ENCODE data around the gene EIF2B1. TPM values are rescaled to one million over a fixed set of nuclear protein-coding genes. Genes with fewer than 3 reads are reported as not detected.

The EIF2B1 gene
- total RNA-seq (2014; rRNA removed; shearing (Covaris generic); ENCODE audit: low replicate concordance), result 52.2 and 58.7 TPM in 2 replicates

DNA sequence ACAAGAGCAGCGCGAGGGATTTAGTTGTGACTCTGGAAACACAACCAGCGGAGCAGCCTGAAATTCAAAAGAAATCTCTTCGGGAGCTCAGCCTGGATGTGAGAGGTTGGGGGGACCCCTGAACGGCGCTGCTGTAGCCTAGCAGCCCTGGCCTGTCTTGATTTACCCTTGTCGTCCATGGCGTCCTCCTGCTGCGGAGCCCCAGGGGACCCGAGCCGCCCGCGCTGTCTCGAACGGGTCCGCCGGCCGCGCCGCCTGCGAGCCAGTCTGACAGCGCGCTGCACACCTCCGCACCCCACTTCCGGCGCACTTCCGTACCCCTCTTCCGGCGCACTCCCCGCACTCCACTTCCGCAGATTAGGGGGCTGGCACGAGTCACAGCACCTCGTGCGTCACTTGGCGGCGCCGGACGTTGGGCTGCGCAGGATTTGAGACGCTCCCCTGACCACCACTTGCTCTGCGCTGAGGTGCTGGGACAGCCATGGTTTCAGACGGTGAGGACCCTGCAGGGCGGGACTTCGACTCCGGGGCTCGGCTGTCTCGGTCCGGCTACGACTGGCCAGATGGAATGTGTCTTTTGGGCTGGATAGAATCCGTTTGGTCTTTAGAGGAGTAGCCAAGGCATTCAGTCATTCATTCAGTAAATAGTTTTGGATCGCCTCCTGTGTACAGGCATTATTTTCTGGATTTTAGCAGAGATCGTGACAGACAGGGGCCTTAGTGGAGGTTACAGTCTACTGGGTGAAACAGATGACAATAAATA, at the start of gene EIF2B1, which contains the start of gene GTF2H3:
Gene EIF2B1, minus strand, starts transcription at position 308 of the 763 bp plus-strand sequence. Its CDS starts 129 bp downstream, at position 179.
Gene GTF2H3, plus strand, starts transcription at position 451 of the 763 bp plus-strand sequence. Its CDS starts 31 bp downstream, at position 482.
- peak; percentile 93 for DNase-seq (ENCODE audit: low read depth)
- in situ Hi-C loops (cut with HindIII; ENCODE audit: low pct_unique_long_range_greater_than_20kb, low sequenced_read_pairs), result no loop called here

DNA sequence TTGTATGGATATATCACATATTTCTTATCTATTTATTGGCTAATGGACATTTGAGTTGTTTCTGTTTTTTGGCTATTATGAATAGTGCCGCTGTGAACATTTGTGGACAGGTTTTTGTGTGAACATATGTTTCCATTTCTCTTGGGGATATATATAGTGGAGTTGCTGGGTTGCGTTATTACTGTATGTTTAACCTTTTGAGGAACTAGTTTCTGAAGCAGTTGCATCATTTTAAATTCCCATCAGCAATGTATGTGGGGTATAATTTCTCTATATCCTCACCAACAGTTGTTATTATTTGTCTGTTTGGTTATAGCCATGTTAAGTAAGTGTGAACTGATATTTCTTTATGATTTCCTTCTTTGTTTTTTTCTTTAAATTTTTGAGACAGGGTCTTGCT, 48.1 kb upstream of the EIF2B1 start:
- in situ Hi-C loops (cut with HindIII; ENCODE audit: low pct_unique_long_range_greater_than_20kb, low sequenced_read_pairs), result no loop called here

DNA sequence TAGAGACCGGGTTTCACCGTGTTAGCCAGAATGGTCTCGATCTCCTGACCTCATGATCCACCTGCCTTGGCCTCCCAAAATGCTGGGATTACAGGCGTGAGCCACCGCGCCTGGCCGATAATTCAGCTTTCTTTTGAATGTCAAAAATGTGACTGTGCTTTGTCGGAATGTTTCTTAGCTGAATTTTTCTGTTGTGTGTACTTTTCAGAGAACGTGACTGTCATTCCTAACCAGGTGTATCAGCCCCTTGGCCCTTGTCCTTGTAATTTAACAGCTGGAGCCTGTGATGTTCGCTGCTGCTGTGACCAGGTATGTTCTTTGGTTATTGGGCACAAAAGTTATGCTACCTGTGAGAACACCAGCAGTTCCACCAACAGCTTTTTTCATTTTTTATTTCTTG, 45.5 kb upstream of the EIF2B1 start:
- in situ Hi-C loops (cut with HindIII; ENCODE audit: low pct_unique_long_range_greater_than_20kb, low sequenced_read_pairs), result no loop called here
- no peak for DNase-seq (ENCODE audit: low read depth)

More for the DNA sequence above, 48.1 kb upstream of the EIF2B1 start:
- DNase-seq (ENCODE audit: low read depth), result no peak

DNA sequence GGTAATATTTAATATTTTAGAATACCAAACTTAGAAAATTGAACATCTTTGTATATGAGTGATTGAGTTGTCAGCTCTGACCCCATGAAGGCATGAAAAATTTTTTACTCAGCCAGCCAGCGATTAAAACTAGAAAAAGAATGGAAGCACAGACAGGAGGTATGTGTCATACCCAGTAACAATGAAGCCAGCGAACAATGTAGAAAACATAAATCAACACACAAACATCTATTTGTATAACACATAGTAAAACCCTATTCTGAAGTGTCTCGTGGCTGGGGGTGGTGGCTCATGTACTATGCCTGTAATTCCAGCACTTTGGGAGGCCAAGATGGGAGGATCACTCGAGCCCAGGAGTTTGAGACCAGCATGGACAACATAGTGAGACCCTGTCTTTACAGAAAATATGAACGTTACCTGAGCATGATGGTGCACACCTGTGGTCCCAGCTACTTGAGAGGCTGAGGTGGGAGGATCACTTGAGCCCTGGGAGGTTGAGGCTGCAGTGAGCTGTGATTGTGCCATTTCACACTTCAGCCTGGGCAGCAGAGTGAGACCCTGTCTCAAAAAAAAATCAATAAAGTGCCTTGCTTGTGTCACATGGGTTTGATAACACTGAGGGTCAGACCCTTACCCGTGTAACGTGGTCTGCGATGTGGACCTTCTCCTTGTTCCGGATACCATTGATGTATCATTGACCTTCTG, 43.3 kb upstream of the EIF2B1 start:
- in situ Hi-C loops (cut with HindIII; ENCODE audit: low pct_unique_long_range_greater_than_20kb, low sequenced_read_pairs), result no loop called here
- no peak for DNase-seq (ENCODE audit: low read depth)

DNA sequence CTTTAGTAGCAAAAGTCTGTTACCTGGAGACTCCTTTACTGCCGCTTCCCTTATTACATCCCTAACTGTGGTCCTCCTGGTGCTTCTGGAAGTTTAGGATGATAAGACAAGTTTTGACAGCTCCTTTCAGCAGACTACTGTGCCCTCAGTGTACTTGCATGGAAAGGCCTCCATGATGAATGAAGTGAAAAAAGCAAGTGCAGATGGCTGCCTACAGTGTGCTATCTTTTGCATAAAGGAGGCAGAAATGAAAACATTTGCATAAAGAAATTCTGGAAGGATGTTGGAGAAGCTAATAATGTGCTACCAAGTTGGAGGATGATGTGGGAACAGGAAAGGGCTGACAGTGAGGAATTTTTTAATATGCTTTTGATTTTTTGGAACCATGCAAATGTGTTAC, 42.0 kb upstream of the EIF2B1 start:
- in situ Hi-C loops (cut with HindIII; ENCODE audit: low pct_unique_long_range_greater_than_20kb, low sequenced_read_pairs), result no loop called here
- DNase-seq (ENCODE audit: low read depth), result no peak

DNA sequence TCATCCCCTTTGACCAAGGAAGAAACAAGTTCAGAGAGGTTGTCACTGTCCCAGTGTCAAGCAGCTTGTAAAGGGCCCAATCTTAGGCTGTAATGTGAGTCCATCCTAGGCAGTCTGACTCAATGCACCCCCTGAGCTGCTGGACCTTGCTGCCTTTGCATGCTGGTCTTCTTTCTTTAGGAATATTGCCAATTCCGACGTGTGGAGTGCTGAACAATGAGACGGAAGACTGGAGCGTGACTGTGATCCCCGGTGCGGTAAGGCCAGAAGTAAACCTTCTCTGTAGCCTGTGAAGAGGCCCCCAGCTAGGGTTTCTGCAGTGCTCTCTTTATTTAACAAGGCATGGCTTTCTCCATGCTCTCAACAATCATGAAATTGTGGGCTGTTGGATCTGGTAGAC, 38.4 kb upstream of the EIF2B1 start:
- DNase-seq (ENCODE audit: low read depth), result no peak
- in situ Hi-C loops (cut with HindIII; ENCODE audit: low pct_unique_long_range_greater_than_20kb, low sequenced_read_pairs), result no loop called here

DNA sequence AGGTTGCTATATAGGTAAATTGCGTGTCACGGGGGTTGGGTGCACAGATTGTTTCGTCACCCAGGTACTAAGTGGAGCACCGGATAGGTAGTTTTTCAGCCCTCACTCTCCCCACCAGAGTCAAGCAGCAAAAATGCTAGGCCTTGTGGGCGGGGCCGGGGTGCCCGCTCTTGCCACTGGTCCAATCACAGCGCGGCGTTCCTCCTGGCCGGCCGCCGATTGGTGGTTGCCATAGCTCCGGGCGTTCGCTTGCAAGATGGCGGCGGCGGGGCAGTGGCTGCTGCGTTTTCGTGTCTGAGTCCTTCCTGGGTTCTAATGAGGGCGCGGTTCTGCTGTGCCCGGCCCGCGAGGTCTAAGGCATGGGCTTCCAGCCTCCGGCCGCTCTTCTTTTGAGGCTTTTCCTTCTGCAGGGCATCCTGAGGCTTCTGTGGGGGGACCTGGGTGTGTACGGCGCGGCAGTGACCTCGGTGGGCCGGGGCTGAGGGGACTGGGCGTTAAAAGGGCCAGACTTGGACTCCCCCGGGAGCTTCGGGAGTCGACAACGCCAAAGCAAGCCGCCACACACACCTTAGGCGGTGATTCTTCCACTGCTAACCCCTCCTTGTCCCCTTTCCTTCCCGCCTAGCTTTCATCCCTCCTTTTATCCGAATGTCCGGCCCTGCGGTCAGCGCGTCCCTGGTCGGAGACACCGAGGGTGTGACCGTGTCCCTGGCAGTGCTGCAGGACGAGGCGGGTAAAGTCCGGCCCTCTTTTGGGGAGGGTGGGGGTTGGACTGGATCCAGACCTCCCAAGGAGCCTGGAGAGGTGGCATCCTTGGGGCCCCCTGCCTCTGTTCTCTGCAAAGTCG, 37.6 kb upstream of the EIF2B1 start, which contains the start of gene TCTN2:
Gene TCTN2, plus strand, starts transcription at position 232 of the 847 bp plus-strand sequence. Its CDS starts 128 bp downstream, at position 360.
- in situ Hi-C loops (cut with HindIII; ENCODE audit: low pct_unique_long_range_greater_than_20kb, low sequenced_read_pairs), result no loop called here

DNA sequence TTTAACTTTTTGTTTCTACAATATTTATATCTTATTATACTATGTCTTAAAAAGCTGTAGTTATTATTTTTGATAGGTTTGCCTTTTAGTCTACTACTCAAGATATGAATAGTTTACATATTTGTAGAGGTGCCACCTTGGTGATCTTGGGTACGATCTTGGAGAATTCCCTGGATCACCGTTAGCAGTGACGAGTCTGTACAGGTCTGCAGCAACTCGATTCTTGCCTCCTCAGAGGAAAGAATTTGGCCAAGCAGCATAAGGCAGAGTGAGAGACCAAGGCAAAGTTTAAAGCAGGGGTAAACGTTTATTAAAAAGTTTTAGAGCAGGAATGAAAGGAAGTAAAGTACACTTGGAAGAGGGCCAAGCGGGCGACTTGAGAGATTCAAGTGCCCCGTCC, 34.3 kb upstream of the EIF2B1 start:
- in situ Hi-C loops (cut with HindIII; ENCODE audit: low pct_unique_long_range_greater_than_20kb, low sequenced_read_pairs), result no loop called here
- DNase-seq (ENCODE audit: low read depth), result no peak

More for the DNA sequence above, 37.6 kb upstream of the EIF2B1 start, which contains the start of gene TCTN2:
- DNase-seq (ENCODE audit: low read depth), result peak; percentile 85

DNA sequence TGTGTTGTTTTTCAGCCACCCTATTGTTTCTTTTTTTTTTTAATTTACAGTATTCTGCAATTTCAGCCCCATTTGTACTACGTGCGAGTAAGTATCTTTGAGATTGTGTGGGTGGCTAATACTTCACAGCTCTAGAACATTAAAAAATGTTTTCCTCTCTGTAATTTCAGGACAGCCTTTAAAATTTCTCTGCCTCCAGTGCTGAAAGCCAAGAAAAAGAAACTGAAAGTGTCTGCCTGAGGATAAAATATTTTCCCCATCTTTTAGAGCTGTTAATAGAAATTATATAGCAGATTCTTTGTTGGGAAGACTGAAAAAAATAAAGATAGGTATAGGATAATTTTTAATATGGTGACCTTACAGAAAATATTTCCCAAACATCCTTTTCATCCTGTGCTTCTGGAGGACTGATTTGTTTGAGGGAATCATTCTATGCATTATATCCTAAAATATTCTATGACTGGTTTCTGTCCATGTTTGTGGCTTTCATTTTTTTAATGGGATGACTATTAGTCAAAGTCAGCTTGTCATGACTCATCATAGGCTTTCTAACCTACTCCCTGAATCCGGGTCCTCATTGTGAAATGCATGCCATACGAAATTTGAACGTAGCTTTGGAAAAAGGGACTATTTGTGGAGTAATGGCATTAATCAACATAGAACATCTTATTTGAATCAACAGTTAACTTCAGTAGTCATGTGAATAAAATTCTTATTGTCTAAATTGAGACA, 26.7 kb upstream of the EIF2B1 start:
- in situ Hi-C loops (cut with HindIII; ENCODE audit: low pct_unique_long_range_greater_than_20kb, low sequenced_read_pairs), result no loop called here
- peak; percentile 42 for DNase-seq (ENCODE audit: low read depth)

DNA sequence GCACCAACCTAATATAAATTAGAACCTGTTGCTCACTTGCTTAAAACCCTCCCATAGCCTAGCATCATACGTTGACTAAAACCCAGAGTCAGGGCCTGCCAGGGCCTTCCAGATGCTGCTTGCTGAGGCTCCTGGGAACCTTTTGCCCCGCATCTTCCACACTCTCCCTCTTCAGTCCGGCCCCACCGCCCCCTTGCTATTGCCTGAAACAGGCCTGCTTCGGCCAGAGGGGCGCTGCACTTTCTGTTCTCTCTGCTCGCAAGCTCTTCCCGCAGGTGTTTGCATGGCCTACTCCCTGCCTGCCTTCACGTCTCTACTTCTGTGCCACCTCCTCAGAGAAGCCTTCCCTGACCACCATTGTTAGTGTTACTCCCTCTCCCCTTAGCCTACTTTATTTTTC, 23.7 kb upstream of the EIF2B1 start:
- no peak for DNase-seq (ENCODE audit: low read depth)
- in situ Hi-C loops (cut with HindIII; ENCODE audit: low pct_unique_long_range_greater_than_20kb, low sequenced_read_pairs), result no loop called here

DNA sequence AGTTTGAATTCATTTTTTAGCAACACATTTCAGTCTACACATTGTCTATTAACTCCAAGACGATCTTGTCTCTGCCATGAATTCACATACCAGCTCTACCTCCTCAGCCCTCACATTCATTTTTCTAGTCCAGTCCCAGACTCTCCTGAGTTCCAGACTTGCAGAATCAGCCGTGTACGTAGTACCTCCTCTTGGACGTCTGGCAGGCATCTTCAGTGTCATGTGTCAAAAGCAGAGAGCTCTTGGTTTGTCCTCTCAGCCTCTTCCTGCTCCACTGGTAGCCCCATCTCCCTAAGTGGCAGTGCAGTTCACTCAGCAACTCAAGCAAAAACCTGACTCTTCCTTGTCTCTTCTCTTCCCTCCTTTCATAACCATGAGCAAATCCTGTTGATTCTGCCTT, 22.9 kb upstream of the EIF2B1 start:
- in situ Hi-C loops (cut with HindIII; ENCODE audit: low pct_unique_long_range_greater_than_20kb, low sequenced_read_pairs), result no loop called here
- DNase-seq (ENCODE audit: low read depth), result no peak

DNA sequence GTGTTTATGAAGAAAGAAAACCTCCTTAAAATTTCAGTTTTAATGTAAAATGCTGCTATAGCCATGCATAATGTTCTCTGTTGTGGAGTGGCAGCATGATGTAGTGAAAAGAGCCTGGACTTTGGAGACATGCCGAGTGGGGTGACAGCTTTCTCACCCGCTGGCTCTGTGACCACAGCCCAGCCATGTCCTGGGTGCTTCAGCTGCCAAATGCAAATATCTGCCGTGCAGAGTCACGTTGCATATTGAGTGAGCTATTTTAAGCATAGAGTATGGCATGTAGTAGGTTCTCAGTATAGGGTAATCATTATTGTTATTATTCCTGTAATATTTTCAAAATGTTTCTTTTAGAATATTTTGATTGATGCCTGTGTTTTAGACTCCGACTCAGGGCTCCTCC, 21.9 kb upstream of the EIF2B1 start:
- no peak for DNase-seq (ENCODE audit: low read depth)
- in situ Hi-C loops (cut with HindIII; ENCODE audit: low pct_unique_long_range_greater_than_20kb, low sequenced_read_pairs), result no loop called here

DNA sequence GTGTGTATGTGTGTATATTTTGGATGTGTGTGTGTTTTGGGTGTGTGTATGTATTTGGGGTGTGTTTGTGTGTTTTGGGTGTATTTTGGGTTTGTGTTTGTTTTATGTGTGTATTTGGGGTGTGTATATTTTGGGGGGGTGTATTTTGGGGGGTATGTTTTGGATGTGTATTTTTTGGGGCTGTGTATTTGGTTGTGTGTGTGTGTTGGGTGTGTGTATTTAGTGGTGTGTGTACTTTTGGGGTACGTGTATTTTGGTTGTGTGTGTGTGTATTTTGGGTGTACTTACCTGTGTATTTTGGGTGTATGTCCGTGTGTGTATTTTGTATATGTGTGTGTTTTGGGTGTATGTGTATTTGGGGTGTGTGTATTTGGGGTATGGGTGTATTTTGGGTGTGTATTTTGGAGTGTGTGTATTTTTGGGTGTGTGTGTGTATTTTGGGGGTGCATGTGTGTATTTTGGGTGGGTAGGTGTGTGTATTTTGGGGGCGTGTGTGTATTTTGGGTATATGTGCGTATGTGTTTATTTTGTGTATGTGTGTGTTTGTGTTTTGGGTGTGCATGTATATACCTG, 20.7 kb upstream of the EIF2B1 start:
- in situ Hi-C loops (cut with HindIII; ENCODE audit: low pct_unique_long_range_greater_than_20kb, low sequenced_read_pairs), result no loop called here

DNA sequence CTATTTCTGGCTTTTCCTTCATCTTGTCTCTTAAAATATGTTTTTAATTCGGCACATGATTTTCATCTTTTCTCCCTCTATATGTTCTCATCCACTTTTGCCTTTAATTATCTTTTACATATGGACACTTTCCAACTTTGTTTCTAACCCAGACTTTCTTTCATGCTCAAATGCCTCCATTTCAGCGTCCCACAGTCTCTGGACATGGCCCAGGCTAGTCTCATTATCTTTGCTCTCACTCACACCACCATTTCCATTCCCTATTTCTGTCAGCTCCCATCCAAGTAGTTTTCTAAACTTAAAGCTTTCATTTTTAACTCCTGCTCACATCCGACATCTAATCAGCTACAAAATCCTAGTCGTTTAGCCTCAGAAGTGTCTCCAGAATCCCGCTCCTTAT, 14.9 kb upstream of the EIF2B1 start:
- DNase-seq (ENCODE audit: low read depth), result no peak
- in situ Hi-C loops (cut with HindIII; ENCODE audit: low pct_unique_long_range_greater_than_20kb, low sequenced_read_pairs), result no loop called here

More for the DNA sequence above, 20.7 kb upstream of the EIF2B1 start:
- no peak for DNase-seq (ENCODE audit: low read depth)

DNA sequence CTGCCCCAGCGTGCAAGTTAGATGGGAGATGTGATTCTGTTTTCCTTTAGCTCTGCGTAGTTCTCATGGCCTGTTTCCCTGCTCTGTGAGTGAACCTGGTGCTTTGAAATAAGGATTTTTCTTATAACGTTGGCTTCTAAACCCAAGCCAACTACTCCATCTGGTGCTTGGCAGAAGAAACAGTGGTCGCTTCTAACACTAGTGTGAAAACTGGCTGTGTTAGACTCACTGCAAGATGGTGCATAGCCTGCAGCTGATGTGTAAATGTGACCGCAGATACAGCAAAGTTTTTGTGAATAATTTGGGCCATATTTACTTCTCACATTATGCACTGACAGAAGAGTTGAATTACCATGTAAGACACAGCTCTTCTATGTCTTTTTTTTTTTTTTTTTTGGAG, 12.4 kb upstream of the EIF2B1 start:
- DNase-seq (ENCODE audit: low read depth), result no peak
- in situ Hi-C loops (cut with HindIII; ENCODE audit: low pct_unique_long_range_greater_than_20kb, low sequenced_read_pairs), result no loop called here

DNA sequence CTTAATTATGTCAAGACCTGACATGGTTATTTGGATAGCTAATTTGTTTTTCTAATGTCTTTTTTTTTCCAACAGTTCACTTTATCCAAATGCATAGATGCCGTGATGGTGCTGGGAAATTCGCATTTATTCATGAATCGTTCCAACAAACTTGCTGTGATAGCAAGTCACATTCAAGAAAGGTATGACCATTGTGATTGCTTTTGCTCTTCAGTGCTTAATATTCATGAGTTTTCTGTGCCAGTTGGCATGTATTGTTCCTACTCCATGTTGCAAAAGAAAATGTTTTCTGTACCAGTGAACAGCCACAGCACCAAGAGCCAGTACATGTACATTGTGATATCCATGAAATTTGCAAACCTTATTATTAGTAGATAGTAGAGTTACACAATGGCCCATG, 11.9 kb upstream of the EIF2B1 start:
- in situ Hi-C loops (cut with HindIII; ENCODE audit: low pct_unique_long_range_greater_than_20kb, low sequenced_read_pairs), result no loop called here
- no peak for DNase-seq (ENCODE audit: low read depth)

DNA sequence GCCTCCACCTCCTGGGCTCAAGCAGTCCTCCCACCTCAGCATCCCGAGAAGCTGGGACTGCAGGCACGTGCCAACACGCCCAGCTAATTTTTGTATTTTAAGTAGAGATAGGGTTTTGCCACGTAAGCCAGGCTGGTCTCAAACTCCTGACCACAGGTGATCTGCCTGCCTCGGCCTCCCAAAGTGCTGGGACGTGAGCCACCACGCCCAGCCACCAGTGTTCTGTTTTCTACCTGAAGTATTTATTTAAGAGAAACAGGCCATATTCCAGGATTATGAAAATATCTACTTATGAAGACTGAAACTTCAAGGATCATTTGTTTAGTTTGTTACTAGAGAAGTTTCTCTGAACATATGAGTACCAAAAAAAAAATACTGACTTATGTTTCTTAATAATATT, 10.4 kb upstream of the EIF2B1 start:
- in situ Hi-C loops (cut with HindIII; ENCODE audit: low pct_unique_long_range_greater_than_20kb, low sequenced_read_pairs), result no loop called here
- DNase-seq (ENCODE audit: low read depth), result no peak

DNA sequence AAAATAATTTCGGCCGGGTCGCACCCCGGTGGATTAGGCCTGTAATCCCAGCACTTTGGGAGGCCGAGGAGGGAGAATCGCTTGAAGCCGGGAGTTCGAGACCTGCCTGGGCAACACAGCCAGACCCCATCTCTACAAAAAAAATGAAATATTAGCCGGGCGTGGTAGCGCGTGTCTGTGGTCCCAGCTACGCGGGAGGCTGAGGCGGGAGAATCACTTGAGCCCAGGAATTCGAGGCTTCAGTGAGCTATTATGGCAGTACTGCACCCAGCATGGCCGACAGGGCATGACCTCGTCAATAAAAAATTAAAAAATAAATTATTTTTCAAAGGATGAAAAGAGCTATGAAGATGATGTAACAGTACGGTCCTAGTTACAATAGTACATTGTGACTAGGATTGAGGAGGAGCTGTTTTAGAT, 666 bp upstream of the EIF2B1 start:
- no peak for DNase-seq (ENCODE audit: low read depth)
- in situ Hi-C loops (cut with HindIII; ENCODE audit: low pct_unique_long_range_greater_than_20kb, low sequenced_read_pairs), result no loop called here
